CD4-positive, alpha-beta T cell treated with Interleukin-6 at 100 ng/mL for 8 hours (primary cell): ENCODE data around the gene CEP97.
"Not testable (repeated sequence)": the region's sequence is repeated elsewhere in the genome, so short reads cannot be mapped to it uniquely, and the experiment has no call there.

Experiments
- DNase-seq: peaks from one replicate; pipeline ENCODE4 v3.0.0-alpha.2; 2020; ENCODE audit warnings: mixed read lengths, low spot score

Gene CEP97

GRCh38 chr3:101724329-101725193, at the start of gene CEP97:
CEP97 (plus strand) TSS chr3:101724614; CDS start chr3:101724677, 63 bp downstream.
- DNase-seq: peak; percentile 83

- no peak for DNase-seq
These were observed 48.7 kb upstream of the CEP97 start for GRCh38 chr3:101675709-101676215.

GRCh38 chr3:101676216-101676764, 48.1 kb upstream of the CEP97 start:
- peak; percentile 94 for DNase-seq

- DNase-seq: peak; percentile 99
These were observed 47.5 kb upstream of the CEP97 start, which contains the start of gene ZBTB11 for GRCh38 chr3:101676765-101677435. ZBTB11 (minus strand) TSS chr3:101677132; CDS start chr3:101676914, 218 bp downstream.

GRCh38 chr3:101677436-101678286, 46.8 kb upstream of the CEP97 start:
- DNase-seq: no peak

GRCh38 chr3:101678837-101679236, 45.6 kb upstream of the CEP97 start:
- not testable (repeated sequence) for DNase-seq

GRCh38 chr3:101680466-101680865, 43.9 kb upstream of the CEP97 start:
- DNase-seq: no peak

GRCh38 chr3:101685050-101685400, 39.4 kb upstream of the CEP97 start:
- DNase-seq: no peak

- DNase-seq: no peak
These were observed 38.5 kb upstream of the CEP97 start for GRCh38 chr3:101685870-101686307.

GRCh38 chr3:101687142-101687931, 37.1 kb upstream of the CEP97 start:
- DNase-seq: no peak

GRCh38 chr3:101689286-101689685, 35.1 kb upstream of the CEP97 start:
- no peak for DNase-seq

- no peak for DNase-seq
These were observed 33.4 kb upstream of the CEP97 start for GRCh38 chr3:101690972-101691371.

- DNase-seq: not testable (repeated sequence)
These were observed 32.4 kb upstream of the CEP97 start for GRCh38 chr3:101691685-101692671.

- peak; percentile 14 for DNase-seq
These were observed 30.9 kb upstream of the CEP97 start for GRCh38 chr3:101693540-101693939.

GRCh38 chr3:101694836-101695235, 29.6 kb upstream of the CEP97 start:
- not testable (repeated sequence) for DNase-seq

GRCh38 chr3:101695779-101696372, 28.5 kb upstream of the CEP97 start:
- DNase-seq: peak; percentile 60

GRCh38 chr3:101701696-101702634, 22.4 kb upstream of the CEP97 start:
- DNase-seq: no peak

GRCh38 chr3:101702726-101703125, 21.7 kb upstream of the CEP97 start:
- no peak for DNase-seq
